Breast epithelium (tissue), 3 donors: ENCODE measurements around the gene CFAP57.

Source experiments
- CTCF ChIP-seq, 3 donors: fragments of 450-650 bp; IDR thresholded peaks; one replicate each; pipeline ENCODE4 v1.5.1; 2016 to 2017; ENCODE audit warnings: antibody characterized with exemption in 3 of 3, mild to moderate bottlenecking in 3 of 3, moderate library complexity in 3 of 3
- POLR2AphosphoS5 ChIP-seq, 3 donors: sonication (generic); formaldehyde crosslinking; IDR thresholded peaks; one replicate each; pipeline ENCODE4 v1.6.1; 2017; ENCODE audit warnings: antibody characterized with exemption in 3 of 3

GRCh38 chr1:43140583-43140982 is 31.5 kb upstream of the CFAP57 start:
- TF ChIP-seq CTCF (IDR thresholded peaks at IDR 0.05) (no peak), POLR2AphosphoS5 (IDR thresholded peaks at IDR 0.05) (no peak)
